ENCODE results near the gene SUSD6.
"Not testable (repeated sequence)": the region's sequence is repeated elsewhere in the genome, so short reads cannot be mapped to it uniquely, and the experiment has no call there.

Gene SUSD6

DNA sequence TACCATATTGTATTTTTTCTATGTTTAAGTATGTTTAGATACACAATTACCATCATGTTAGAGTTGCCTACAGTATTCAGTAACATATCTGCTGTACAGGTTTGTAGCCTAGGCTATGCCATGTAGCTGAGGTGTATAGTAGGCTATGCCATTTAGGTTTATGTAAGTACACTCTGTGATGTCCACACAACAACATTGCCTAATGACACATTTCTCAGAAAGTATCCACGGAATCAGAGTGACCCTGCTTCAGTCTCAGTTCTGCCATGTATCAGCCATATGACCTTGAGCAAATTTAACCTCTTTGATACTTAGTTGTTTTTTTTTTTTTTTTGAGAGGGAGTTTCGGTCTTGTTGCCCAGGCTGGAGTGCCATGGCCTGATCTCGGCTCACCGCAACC, 12.7 kb downstream of the SUSD6 start:
- DNase-seq, result no peak

DNA sequence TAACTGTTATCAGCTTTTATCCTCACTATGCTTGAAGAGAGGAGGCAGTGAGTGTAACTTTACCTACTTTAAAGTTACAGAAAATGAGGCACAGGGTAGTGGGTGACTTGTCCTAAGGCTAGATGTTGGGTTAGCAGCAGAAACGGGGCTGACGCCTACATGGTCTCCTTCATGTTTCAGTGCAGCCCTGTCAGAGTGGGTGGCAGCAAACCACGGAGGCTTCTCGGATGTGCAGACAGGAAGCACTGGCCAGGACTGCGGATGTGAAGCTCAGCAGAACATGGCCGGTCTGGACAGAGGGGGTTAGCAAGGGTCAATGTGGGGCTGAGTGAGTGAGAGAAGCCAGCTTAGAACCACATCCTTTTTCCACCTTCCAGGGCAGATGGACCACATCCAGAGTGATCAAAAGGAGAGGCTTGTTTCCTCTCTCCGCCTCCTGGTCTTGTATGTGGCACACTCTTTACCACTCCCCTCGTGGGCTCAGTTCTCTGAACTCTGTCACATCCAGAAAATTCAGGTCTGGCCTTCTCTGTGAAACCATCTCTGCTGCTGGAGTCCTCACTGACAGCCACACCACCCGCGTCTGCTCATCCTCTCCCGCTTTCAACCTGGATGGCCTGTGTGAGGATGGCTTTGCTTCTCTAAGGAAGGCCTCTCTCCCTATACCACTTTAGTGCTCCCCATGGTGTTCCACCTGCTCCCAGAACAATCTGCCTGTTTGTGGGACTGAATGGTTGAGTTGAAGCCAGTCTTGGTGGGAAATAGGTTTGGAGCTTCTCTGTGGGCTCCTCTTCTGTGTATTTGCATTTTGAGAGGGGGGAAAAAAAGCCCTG, 14.1 kb downstream of the SUSD6 start:
- DNase-seq, result peak; percentile 39 to 78 (median 56)

DNA sequence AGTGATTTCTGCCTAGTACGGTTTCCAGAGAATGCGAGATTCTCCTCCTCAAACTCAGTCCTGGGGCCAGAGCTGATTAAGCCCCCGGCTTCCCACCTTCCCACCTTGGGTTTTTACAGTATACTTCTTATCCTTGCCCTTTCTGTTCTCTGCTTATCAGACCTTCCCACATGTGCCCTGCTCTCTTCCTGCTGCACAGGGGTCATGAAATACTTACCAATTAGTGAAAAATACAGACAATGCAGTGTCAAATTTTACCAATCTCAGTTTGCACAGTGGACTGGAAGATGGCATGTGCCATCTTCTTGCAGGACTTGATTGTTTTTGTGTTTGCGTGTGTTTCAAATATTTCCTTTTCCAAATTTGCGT, 14.7 kb downstream of the SUSD6 start:
- DNase-seq, result no peak

DNA sequence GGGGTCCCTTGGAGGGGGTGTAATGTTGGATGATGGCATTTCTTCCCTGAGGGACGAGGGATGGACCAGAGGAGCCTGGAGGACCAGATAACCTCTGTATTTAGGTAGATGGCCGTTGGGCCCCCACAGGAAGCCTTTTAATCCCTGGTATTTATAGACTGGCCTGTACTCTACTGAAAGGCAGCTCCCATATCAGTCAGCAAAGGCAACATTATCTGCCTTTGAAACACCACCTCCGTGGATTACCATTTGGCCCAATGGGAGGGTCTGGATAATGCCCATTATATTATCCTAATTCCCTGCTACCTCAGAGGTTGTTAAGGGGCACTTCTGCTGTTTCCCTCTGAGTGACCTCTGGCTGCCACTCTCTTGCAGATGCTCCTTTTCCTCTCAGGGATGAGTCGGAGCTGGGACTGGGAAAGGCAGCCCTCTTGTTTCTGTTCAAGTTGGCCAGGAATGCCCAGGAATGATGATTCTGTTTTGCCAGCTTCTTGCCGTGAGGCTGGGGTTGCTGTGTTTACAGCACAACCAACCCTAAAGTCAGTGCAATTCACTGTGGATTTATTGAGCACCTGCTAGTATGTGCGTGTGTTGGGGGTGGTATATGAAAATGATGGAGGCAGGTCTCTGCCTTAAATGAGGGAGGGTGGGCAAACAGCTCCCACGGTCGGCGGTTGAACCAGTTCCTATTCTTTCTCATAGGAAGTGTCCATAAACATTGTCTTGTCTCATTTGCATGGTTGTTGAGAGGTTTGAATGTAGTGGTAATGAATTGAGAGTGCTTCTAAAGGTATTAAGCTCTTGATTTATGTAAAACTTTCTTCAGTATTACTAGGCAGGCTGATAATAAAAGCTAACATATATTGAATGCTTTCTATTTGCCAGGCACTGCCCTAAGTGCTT, 18.1 kb downstream of the SUSD6 start:
- no peak for DNase-seq

DNA sequence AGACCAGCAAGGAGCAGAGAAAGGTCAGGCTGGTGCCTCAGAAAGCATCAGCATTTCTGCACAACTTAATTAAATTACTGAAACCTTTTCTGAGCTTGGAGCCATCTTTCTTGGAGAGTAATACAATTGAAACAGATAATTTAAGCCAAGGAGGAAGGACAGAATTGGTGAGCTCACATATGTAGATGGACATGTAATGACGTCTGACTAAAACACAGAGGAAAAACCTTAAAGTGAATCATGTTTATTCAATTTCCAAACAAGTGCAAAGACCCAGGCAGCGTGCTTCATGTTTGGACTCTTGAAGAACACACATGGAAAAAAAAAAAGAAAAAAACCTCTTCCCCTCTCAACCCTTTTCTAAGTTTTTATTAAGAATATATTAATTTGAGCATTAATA, 19.0 kb downstream of the SUSD6 start:
- no peak for DNase-seq

DNA sequence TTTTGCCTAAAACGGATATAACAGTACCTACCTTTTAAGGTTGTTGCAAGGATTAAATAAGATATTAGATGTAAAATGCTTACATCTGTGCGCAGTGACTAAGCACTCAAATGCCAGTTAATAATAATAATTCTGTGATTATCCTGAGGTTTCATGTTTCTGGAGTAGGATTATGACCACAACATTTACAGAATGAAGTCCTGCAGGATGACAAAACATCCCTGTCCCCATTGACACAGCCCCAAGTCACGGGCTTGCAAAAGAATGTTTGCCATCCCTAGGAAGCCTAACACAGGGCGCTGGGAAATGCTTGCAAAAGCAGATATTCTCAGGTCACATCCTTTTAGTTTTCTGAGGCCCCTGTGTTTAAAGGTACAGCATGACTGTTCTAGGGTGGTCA, 20.1 kb downstream of the SUSD6 start:
- DNase-seq, result no peak

DNA sequence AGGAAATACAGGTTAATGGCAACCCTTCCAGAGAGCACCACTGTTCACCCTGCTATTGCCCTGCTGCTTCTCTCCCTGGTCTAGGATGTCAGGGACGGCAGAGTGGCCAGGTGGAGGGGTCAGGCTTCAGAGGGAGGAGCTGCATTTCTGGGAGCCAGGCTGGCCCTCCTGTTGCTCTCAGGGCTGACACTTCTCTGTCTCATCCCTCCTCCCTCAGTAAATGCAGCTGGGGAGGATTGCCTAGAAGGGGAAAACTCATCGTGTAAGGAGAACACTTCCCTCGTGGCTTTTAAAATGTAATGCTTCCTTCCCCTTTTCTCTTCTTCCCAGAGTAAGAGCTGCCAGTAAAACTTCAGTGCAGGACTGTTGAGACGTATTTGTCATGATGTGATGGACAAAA, 20.8 kb downstream of the SUSD6 start:
- DNase-seq, result no peak

DNA sequence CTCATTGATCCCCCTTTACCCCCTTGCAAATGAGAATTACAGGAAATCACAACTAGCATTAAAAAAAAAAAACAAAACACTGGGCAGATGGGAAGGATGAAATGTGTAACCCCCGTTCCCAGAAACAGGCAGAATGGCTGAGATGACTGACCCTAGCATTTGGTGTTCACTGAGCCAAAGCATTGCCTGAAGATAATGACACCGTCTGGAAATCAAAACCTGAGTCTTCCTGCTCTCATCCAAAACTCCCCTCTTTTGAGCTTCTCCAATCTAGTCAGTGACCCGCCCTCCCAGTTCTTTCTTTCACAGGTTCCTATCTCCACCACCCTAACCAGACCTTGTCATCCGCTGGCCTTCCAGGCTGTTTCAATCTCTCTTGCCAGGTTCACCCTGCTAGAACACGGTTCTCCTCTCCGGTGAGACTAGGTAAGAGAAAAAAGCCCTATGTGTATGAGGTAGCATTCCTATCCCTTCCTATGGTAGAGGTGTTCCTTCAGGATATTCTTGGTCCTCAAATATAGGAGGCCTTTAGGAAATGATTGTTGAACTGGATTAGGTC, 21.3 kb downstream of the SUSD6 start:
- no peak for DNase-seq

DNA sequence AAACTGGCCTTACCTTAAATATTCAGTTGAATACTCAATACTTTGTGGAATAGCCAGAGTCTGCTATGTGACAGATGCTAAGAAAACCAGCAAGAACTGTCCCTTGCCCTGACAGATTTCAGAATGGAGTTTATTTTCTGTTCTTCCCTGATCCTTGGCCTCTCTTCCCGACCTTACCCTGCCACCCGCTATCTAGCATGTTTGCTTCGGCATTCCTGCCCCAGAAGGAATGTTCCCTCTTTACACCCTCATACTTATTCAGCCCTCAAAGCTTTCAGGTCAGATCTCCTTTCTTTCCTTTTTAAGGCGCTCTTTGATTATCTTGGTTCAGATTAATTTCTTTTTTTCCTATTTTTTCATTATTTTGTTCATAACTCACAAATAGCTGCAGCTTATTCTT, 21.8 kb downstream of the SUSD6 start:
- no peak for DNase-seq

DNA sequence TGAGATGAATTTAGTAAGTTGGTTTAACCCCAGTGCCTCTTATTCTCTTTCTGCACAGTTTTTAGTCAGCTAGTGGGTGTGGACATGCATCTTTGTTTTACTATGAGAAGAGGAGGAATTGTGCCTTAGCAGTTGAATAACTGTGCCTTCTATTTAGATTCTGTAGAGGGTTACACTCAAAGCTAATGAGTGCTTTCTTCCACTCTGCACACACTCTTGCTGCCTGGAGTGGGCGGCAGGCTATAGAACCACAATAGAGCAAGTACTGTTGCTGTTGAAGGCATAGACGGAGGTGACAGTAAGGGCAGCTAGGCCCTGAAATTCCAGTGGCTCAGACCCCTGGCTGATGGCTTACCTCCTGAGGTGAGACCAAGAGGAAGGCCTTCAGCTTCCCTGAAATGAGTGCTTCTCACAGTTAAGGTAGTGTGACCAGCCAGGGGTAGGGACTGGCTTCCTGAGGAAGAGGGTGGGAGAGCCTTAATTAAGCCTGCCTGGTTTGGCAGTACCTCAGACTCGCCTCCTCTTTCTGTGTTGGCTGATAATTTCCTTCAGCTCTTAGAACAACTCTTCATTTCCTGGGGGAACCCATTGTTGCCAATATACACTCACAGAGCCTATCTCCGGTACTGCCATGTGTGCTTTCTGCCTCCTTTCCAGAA, 24.7 kb downstream of the SUSD6 start:
- peak in 2 of 6 experiments; percentile 11 to 28 for DNase-seq

DNA sequence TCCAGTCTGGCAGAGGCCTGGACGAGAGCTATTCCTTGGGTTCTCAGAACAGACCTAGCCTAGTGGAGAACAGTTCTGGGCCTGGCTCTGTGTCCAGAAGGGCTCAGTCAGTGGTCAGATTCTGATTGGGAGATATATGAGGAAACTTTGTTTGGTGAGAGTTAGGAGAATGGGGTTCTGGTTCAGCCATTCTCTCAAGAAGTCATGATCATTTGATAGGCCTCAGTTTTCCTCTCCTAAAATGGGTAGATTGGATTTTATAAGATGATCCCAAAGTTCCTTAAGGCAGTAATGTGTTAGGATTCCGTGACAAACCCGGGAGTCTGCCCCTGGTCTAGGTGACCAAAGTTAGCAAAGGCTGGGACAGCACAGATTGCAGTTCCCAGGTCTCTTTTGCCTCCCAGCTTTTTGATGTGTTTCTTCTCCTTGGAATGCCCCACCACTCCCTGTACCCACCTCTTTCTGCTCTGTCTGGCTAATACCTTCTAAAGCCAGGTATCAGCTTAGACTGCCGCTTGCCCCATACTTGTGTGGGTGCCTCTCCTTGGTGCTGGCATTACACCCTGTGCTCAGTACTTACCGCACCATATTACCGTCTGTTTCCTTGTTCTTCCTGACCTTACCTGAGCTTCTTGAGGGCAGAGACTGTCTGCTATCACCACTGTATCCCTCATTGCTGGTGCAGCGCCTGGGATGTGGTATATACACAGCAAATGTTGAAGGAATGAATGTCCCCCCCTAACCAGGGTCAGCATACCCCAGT, 25.5 kb downstream of the SUSD6 start:
- no peak for DNase-seq

DNA sequence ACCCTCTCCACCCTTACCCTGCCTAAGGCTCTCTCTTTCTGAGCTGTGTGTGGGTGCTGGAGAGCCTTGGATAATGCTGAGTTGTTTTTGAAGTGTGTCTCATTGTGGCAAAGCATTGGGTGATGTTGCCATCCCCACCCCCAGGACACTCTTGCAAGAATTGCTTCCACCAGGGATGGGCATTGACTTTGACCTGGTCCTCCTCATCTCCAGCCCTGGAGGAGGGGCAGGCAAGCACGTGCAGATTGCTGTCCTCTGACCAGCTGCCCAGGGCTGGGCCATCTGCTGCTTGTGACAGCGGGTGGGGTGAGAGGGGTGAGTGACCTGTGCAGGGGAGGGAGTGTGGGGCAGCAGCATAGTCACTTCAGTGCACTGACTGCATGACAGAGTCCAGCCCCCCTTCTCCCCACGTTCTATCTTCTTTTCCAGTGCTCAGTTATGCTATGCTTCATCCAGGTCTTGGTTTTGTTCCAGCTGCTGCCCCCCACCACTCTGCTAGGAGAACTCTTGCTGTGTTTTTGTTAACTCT, 26.2 kb downstream of the SUSD6 start:
- DNase-seq, result no peak

DNA sequence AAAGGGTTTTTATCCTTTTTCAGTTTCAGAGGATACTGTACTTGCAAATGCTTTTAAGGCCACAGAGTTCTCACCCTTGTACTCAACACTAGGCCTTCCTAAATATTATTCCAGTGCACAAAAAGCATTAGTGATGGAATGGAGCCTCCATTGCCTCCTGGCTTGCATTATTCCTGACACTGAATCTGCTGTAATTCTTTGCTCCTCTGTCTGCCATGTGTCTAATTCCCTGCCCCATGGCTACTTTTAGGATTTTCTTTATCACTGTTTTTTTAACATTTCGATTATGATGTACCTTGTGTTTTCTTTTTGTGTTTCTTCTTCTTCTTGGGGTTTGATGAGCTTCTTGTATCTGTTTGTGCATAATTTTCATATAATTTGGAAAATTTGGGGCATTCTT, 29.5 kb downstream of the SUSD6 start:
- no peak for DNase-seq

DNA sequence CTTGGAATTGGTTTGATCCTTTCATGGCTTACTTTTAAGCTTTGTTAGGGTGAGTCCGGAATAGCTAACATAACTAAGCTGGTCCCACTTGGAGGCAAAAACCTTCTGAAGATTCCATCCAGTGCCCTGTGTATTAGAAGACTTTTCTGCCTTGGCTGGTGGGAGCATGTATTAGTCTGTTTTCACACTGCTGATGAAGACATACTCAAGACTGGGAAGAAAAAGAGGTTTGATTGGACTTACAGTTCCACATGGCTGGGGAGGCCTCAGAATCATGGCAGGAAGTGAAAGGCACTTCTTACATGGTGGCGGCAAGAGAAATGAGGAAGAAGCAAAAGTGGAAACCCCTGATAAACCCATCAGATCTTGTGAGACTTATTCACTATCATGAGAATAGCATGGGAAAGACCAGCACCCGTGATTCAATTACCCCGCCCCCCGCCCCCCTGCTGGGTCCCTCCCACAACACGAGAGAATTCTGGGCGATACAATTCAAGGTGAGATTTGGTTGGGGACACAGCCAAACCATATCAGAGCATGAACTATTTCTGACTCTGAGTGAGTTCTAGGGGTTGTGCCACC, 30.9 kb downstream of the SUSD6 start:
- DNase-seq, result not testable (repeated sequence)

DNA sequence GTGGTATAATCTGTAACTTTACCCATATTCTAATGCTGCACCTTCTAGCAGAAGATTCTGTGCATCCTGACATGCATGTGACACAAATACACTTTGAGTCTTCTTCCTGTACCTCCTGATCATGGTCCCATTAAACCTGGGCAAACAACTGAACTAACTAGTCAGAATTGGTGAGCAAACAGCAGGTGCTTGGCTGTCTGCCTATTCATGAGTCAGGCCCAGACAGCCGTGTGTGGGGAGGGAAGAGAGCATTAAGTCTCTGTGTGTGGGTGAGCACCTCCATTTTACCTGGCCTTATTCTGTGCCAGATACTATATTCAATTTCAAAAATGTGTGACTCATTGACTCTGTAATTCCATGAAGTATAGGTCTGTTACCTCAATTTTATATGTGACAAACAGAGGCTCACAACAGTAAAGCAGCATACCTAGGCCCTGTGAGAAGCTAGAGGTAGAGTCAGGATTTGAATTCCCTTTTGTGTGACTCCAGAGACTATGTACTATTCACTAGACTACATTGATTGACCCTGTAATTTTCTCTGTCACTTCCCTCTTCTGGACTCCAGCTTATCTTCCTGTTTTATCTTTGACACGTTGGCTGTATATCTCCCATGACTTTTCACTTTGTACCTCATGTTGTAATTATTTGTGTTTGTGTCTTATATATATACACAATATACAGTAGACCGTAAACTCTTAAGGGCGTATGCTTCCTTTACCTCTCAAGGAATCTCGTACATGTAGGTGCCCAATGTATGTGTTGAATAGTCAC, 32.2 kb downstream of the SUSD6 start:
- DNase-seq, result peak in 1 of 6 experiments; percentile 12

DNA sequence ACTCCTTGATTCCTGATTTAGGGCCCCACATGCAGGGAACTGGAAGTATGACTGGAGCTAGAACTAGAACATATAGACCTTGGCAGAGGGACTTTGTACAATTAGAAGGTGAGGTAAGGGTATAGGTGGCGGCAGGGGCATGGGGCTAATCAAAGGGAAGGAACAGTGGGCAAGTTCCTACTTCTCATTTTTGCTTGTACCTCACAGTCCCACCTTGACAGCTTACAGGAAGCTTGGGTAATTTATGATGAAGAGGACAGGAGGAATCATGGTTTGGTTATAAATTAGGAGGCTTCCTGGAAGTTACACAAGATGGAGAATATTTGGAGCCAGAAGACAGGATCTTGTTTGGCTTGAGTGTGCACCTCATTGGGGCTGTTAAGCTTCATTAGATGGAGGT, 33.4 kb downstream of the SUSD6 start:
- no peak for DNase-seq

DNA sequence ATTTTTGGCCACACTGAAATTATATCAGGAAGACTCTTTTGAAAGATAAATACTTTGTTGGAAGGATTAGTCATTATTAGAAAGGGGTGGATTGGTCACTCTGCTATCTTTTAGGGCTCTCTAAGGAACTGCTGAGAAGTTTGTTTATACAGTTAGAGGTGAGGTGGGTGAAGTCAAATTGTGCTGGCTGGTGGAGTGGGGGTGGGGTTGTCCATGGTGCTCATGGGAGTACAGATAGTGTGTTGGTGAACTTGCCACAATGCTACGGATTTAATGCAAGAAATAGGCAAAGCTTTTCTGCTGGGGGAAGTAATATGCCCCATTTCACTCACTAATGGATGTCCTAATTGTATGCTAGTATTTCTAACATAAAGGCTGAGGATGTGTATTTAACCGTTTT, 35.8 kb downstream of the SUSD6 start:
- no peak for DNase-seq

DNA sequence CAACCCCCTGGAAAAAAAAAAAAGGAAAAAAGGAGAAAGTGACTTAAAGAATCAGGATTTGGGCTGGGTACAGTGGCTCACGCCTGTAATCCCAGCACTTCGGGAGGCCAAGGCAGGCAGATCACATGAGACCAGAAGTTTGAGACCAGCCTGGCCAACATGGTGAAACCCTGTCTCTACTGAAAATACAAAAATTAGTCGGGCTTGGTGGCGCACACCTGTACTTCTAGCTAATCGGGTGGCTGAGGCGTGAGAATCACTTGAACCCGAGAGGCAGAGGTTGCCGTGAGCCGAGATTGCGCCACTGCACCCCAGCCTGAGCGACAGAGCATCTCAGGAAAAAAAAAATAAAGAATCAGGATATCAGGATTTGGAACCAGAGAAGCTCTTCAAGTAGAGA, 36.2 kb downstream of the SUSD6 start:
- not testable (repeated sequence) for DNase-seq

DNA sequence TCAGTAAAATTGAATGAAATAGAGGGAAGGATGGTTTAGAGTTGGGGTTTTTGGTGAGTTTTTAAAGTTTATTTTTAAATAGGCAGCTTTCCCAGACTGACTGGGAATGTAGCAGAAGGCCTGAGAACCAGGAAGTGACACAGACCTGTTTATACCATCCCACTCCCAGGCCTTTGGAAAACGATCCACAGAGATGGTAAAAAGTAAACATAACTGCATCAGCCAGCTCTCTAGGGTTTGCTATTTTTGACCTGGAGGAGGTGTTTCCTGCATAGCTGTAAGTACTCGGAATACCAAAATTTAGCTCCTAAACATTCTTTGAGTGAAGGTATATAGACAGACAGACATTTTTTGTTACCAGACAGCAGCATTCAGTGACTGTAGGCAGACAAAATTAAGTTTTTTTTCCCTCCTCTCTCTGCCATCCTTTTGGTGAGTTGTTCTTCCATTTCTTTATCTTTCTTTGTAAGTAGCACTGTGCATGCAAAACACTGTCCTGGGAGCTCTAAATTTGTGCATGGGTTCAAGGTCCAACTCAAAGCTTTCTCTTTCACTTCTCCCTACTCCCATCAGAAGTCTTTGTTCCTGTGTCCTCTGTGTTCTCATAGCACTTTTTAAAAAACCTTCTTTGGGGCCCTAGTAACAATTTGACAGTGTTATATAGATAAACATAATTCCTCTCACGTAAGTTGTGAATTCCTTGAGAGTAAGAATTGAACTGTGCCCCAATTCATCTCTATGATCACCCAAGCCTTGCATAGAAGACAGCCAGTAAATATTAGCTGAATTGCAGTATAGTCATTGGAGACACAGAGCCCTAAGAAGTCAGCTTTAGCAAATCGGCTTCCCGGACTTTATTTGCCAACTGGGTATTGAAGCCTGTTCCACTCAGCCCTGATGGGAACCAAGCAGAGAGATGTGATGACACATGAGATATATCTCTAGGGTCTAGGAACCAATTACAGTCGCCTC, 37.4 kb downstream of the SUSD6 start:
- no peak for DNase-seq

DNA sequence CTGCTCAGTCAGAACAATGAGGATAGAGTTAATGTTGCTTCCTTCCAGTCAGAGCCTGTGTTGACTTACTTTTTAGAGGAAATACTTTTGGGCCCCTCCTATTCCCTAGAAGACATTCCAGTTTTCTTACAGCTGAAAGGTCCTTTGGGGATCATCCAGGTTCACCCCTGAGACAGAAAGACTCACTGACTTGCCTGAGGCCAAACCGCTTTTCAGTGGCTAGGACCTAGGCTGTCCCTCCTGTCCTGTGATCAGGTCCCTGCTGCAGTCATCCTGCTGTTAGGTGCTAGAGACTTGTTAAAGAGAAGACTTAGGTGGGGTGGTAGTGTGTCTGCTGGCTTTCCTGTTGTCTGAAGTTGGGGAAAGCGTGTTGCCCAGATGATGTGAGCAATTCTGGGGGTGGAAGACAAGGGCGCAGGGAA, 39.6 kb downstream of the SUSD6 start:
- no peak for DNase-seq
